SHP77 (cell line): ENCODE results near the gene PDGFA.
"Not testable (repeated sequence)": the region's sequence is repeated elsewhere in the genome, so short reads cannot be mapped to it uniquely, and the experiment has no call there.

Experiments
- DNase-seq, 2 experiments: peaks; one replicate each; lab custom pipeline; 2025; lab: John Stamatoyannopoulos, UW

The PDGFA gene

GRCh38 chr7:552151-552867 lies 32.7 kb upstream of the PDGFA start:
- not testable (repeated sequence) for DNase-seq

GRCh38 chr7:551615-551970 lies 31.9 kb upstream of the PDGFA start:
- not testable (repeated sequence) for DNase-seq

- DNase-seq: no peak
Measured at GRCh38 chr7:550881-551614, 31.4 kb upstream of the PDGFA start.

GRCh38 chr7:549891-550625 lies 30.4 kb upstream of the PDGFA start:
- no peak for DNase-seq

DNA sequence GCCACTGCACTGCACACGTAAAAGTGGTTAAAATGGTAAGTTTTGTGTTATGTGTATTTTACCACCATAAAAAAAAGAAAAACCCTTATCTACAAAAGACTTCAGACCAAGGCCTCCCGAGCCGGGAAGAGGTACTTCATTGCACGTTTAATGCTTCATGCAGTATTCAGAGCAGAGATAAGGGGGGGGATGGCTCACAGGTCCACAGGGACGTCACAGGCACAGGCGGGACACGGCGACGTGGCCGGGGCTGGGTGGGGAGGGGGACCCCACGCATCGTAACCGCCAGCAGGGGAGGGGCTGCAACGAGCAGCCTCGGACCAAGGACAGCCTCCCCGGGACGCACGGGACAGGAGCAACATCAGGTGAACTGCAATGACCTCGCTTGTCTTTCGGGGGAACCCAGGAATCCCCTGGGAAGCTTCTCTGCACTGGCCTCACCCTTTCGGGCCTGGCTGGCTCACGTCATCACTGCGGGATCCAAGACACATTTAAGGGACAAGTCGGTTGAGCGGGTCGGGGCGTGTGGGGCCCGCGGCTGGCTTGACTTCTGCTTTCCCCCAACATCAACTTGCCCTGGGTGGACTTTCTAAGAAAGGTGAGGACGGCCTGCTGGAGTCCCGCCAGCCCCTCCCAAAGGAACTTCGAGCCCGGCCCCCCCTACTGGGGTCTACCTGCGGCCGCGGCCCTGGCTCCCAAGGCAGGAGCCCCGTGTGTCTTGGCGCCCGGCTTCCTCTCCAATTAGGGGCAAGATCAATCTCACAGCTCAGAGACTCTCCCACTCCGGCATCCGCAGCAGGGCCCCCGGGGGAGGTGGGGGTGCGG lies 29.6 kb upstream of the PDGFA start:
- no peak for DNase-seq

DNA sequence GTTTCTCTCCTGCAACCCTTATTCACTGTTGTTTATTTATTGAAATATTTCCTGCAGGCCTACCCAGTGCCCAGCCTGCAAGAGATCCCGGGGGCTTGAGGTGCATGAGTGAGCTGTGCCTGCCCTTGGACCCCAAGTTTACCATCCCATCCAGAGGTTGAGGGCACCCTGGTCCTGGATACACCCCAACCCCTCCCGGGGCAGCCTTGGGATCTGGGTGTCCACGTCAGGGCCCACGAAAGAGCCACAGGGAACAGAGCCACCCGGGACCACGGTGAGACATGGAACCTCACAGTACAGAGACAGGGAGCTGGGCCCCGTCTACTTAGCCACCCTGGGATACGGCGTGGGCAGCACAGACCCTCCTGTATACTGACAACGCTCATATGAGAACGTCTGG lies 28.8 kb upstream of the PDGFA start:
- DNase-seq: no peak

- DNase-seq: no peak
Measured at GRCh38 chr7:545470-545869, 25.8 kb upstream of the PDGFA start.

DNA sequence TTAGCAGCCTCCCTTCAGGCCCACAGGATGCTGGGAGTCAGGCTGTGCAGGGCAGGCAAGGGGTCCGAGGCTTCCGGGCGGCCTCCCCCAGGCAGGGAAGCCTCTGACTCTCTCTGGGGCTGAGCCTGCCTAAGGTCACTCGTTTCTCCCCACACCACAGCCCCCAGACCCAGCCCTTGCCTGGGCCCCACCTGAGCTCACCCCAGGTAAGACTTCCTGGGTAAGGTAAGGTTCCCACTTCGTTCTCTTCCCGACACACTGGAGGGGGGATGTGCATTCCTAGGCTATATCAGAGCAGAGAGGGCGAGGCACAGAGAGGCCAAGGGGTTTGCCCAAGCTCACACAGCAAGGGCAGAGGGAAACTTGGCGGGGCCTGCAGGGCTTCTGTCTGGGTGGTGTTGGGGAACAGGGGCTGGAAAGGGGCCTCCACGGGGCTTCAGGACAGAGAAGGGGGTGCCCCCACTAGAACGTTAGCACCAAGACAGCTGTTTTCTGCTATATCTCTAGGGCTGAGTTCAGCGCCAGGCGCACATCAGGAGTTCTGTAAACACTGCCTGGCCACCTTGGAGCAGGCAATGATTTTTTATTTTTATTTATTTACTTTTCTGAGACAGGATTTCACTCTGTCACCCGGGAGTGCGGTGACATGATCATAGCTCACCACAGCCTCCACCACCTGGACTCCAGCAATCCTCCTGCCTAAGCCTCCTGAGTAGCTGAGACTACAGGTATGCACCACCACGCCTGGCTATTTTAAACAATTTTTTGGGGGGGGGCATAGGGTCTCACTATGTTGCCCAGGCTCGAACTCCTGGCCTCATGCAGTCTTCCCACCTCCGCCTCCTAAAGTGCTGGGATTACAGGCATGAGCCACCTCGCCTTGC lies 24.9 kb upstream of the PDGFA start:
- DNase-seq: no peak

- peak; percentile 27 to 50 for DNase-seq
Measured at GRCh38 chr7:543501-544337, 24.1 kb upstream of the PDGFA start.

- no peak for DNase-seq
Measured at GRCh38 chr7:542713-543500, 23.3 kb upstream of the PDGFA start.

DNA sequence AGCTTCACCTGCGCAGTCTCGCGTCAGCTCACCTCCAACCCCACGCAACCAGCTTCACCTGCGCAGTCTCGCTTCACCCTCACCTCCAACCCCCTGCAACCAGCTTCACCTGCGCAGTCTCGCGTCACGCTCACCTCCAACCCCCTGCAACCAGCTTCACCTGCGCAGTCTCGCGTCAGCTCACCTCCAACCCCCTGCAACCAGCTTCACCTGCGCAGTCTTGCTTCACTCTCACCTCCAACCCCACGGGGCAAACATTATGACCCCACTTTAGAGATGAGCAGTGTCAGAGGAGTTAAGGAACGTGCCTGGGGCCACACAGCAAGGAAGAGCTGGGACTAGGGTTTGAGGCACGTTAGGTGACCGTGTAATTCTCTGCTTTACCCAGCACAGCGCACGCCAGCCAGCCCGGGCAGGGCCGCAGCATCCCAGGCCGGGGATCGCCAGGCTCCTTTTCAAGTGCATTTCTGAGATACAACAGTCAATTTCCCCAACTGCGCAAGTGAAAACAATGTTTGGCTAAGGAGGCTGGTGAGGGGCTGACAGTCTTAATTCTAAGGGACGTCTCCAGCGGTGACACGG lies 22.6 kb upstream of the PDGFA start:
- DNase-seq: no peak

GRCh38 chr7:541661-542060 lies 22.0 kb upstream of the PDGFA start:
- no peak for DNase-seq

GRCh38 chr7:540997-541396 lies 21.4 kb upstream of the PDGFA start:
- DNase-seq: no peak

GRCh38 chr7:540579-540978 lies 20.9 kb upstream of the PDGFA start:
- DNase-seq: no peak

GRCh38 chr7:539731-540411 lies 20.2 kb upstream of the PDGFA start:
- no peak for DNase-seq

GRCh38 chr7:538764-539685 lies 19.4 kb upstream of the PDGFA start:
- no peak for DNase-seq

GRCh38 chr7:537911-538634 lies 18.4 kb upstream of the PDGFA start:
- DNase-seq: no peak
